GM12892 (cell line): ENCODE data around the gene GALNT9.

Experiments used
- DNase-seq: peaks from one replicate; pipeline ENCODE4 v3.0.0; 2011; ENCODE audit not compliant: insufficient read length
- FAIRE-seq: peaks from 2 replicates; lab custom pipeline; 2011; peaks lifted over from hg19 to GRCh38; lab: Jason Lieb, UNC
- POLR2A ChIP-seq: IDR thresholded peaks from 2 replicates; pipeline ENCODE4 v1.6.1; 2011; ENCODE audit warnings: low read depth, low read length, control low read depth
- POLR2AphosphoS5 ChIP-seq: IDR thresholded peaks from 2 replicates; pipeline ENCODE4 v1.6.1; 2011; ENCODE audit warnings: low read depth, low read length, control low read depth
- TAF1 ChIP-seq: IDR thresholded peaks from 2 replicates; pipeline ENCODE4 v1.6.1; 2011; ENCODE audit warnings: low read depth, mild to moderate bottlenecking, control low read depth, low read length, borderline replicate concordance

GALNT9 gene

GRCh38 chr12:132207083-132207775, 122.2 kb downstream of the GALNT9 start:
- TF ChIP-seq POLR2AphosphoS5 = no peak
- no peak for TF ChIP-seq POLR2A
- no peak for TF ChIP-seq TAF1
- DNase-seq = no peak
- FAIRE-seq = no peak

GRCh38 chr12:132206046-132206434, 123.3 kb downstream of the GALNT9 start:
- no peak for FAIRE-seq
- TF ChIP-seq POLR2A (no peak), TAF1 (no peak), POLR2AphosphoS5 (no peak)
- no peak for DNase-seq

GRCh38 chr12:132205271-132206045, 123.9 kb downstream of the GALNT9 start:
- TF ChIP-seq POLR2AphosphoS5 (no peak), TAF1 (no peak), POLR2A (no peak)
- FAIRE-seq = no peak
- DNase-seq = no peak

- no peak for TF ChIP-seq TAF1
- no peak for TF ChIP-seq POLR2A
- TF ChIP-seq POLR2AphosphoS5 = no peak
- FAIRE-seq = no peak
- DNase-seq = no peak
Observed at GRCh38 chr12:132204793-132205270, 124.6 kb downstream of the GALNT9 start.

DNA sequence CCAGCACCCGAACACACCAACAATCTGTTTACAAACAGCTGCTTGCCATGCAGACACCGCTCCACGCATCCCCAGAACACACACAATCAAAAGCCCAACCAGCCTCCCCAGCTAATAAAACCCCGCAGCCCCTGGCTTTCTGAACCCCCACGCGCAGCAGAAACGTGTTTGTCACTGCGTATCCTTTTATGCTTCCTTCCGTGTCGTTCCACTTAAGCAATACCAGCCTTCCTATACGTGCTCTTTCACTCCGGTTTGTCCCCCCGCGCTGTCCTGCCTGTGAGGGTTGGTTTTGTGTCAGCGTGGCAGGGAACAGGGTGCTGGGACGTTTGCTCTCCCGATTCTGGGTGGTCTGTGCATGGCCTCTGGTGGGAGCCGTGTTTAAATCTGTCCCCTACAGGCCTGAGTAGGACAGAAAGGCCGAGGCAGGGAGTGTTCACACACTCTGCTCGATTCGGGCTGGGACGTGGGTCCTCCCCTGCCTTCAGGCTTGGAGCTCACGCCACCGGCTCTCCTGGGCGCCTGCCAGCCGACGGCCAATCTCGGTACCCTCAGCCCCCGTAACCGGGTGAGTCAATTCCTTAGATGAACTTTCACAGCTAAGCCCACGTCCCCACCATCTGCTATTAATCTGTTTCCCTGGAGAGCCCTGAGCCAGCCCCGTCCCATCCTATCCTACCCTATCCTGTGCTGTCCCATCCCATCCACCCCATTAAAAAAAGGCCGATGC, 125.2 kb downstream of the GALNT9 start:
- FAIRE-seq (no peak), DNase-seq (no peak)
- TF ChIP-seq POLR2AphosphoS5 (no peak), TAF1 (no peak), POLR2A (no peak)

GRCh38 chr12:132202929-132203721, 126.3 kb downstream of the GALNT9 start:
- DNase-seq (no peak), FAIRE-seq (no peak)
- TF ChIP-seq POLR2A (no peak), POLR2AphosphoS5 (no peak), TAF1 (no peak)

GRCh38 chr12:132201391-132202120, 127.8 kb downstream of the GALNT9 start:
- FAIRE-seq (no peak), DNase-seq (no peak)
- TF ChIP-seq TAF1 (no peak), POLR2A (no peak), POLR2AphosphoS5 (no peak)

DNA sequence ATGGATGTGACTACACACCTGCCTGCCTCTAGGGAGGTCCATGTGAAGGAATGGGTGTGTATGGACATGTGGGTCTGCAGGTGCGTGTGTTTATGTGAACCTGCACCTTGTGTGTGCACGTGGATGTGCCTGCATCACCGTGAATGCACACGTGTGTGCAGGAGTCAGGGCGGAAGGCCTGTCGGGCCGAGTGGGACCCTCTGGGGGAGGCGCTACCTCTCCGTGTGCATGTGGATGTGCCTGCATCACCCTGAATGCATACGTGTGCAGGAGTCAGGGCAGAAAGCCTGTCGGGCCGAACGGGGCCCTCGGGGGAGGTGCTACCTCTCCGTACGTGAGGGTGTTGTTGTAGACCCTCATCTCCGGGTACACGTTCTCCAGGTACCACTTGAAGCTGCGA, 128.6 kb downstream of the GALNT9 start:
- no peak for TF ChIP-seq POLR2A
- TF ChIP-seq POLR2AphosphoS5 = no peak
- no peak for TF ChIP-seq TAF1
- DNase-seq = no peak
- no peak for FAIRE-seq

DNA sequence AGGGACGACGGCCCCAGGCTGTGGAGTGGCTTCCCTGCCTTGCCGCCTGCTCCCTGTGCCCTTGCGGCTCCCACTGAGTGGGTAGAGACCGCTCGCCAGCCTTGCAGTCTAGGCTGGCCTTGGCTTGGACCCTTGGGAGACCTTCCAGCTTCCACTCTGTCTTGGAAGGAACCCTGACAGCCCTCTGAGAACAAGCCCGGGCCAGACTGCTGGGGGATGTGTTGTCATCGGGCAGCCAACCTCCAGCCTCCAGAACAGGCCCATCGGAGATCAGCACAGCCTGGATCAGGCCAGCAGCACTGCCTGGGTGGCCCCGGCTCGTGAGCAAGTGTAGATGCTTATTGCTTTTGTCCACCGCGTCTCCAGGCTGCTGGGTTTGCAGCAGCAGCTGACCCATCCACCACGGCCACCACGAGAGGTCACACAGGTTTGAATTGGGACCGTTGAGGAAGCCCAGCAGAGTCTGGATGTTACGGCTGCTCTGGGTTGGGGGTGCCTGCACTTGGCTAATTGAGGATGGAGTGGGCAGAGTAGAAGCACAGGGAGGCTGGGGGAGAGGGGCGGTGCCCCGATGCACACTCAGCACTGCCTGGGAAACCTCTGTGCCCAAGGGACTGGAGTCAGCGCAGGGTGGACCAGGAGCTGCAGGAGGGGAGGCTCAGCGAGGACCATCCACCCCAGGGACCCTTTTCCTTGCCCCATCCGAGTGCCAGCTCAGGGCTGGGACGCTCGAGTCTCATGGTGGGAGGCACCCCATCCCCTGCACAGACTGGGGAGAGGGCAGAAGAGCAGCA, 129.7 kb downstream of the GALNT9 start:
- DNase-seq = no peak
- FAIRE-seq = no peak
- TF ChIP-seq POLR2AphosphoS5 (no peak), POLR2A (no peak), TAF1 (no peak)

GRCh38 chr12:132199101-132199500, 130.3 kb downstream of the GALNT9 start:
- FAIRE-seq (no peak), DNase-seq (no peak)
- no peak for TF ChIP-seq POLR2AphosphoS5
- TF ChIP-seq POLR2A = no peak
- no peak for TF ChIP-seq TAF1
